K562 (cell line): Measurements from ENCODE around the gene GRK1. TPM values are rescaled to one million over a fixed set of nuclear protein-coding genes. Genes with fewer than 3 reads are reported as not detected.

Experiments
- ATAC-seq: fragments of 200-7000 bp; cut with Tn5 transposase; 3 replicates; pipeline ENCODE4 v1.9.1; 2020; ENCODE audit warnings: moderate library complexity
- BruUV-seq: library from RNA; stranded (reverse); fragments of 400-500 nt; replicated peaks from 2 replicates; lab custom pipeline; 2021; lab: Mats Ljungman, UMichigan
- CTCF ChIA-PET: fragments of 300-600 bp; formaldehyde crosslinking; extraction: SDS; loops from one replicate; lab custom pipeline; 2021; ENCODE audit warnings: low intra/inter-chr PET ratio; lab: Yijun Ruan, JAX
- POLR2A ChIA-PET: fragments of 300-600, 350-650 bp; sonication (Branson Sonifier 250); formaldehyde crosslinking; extraction: SDS; loops from one replicate; lab custom pipeline; 2021; ENCODE audit warnings: antibody characterized with exemption, inconsistent platforms; lab: Yijun Ruan, JAX
- DNase-seq, 4 experiments: peaks; one replicate each; pipeline versions ENCODE4 v3.0.0 to v3.0.0-alpha.2; 2011 to 2018; ENCODE audit warnings: low spot score in 3 of 4, mixed read lengths in 3 of 4; ENCODE audit errors: extremely low read depth in 1 of 4
- FAIRE-seq: peaks from 2 replicates; lab custom pipeline; 2011; peaks lifted over from hg19 to GRCh38; lab: Jason Lieb, UNC
- H2AFZ ChIP-seq: 2 replicates; pipeline ENCODE4 v1.6.0; 2011; ENCODE audit warnings: low read depth, low read length, control low read depth, inconsistent platforms
- H3K27ac ChIP-seq: fragments of 200-600 bp; 3 replicates; pipeline ENCODE4 v1.8.0; 2011; ENCODE audit warnings: low read depth, mild to moderate bottlenecking, control low read depth, inconsistent platforms, low read length, moderate library complexity, mixed read lengths; ENCODE audit errors: extremely low read depth
- H3K27me3 ChIP-seq, 2 experiments: fragments of 300-600 bp in 1 of 2; 2 replicates in 1 of 2; 3 replicates in 1 of 2; pipeline versions ENCODE4 v1.6.0 to v1.8.0; 2011; ENCODE audit warnings: inconsistent platforms in 2 of 2, low read length in 2 of 2, mild to moderate bottlenecking in 1 of 2, mixed read lengths in 1 of 2, moderate library complexity in 1 of 2; ENCODE audit not compliant: control insufficient read depth in 2 of 2, insufficient read depth in 2 of 2
- H3K36me3 ChIP-seq: fragments of 300-600 bp; 3 replicates; pipeline ENCODE4 v1.8.0; 2011; ENCODE audit warnings: mild to moderate bottlenecking, low read length, inconsistent platforms; ENCODE audit not compliant: control insufficient read depth, insufficient read depth
- H3K4me1 ChIP-seq, 2 experiments: fragments of 200-600 bp in 1 of 2; replicated peaks in 1 of 2; 2 replicates in 1 of 2; 3 replicates in 1 of 2; pipeline versions ENCODE4 v1.5.1 to v1.8.0; 2011; ENCODE audit warnings: inconsistent platforms in 2 of 2, low read length in 2 of 2, mild to moderate bottlenecking in 1 of 2, mixed read lengths in 1 of 2, moderate library complexity in 1 of 2; ENCODE audit not compliant: control insufficient read depth in 2 of 2, insufficient read depth in 2 of 2
- H3K4me2 ChIP-seq: 2 replicates; pipeline ENCODE4 v1.6.1; 2011; ENCODE audit warnings: low read length, control low read depth, inconsistent platforms, mixed read lengths; ENCODE audit not compliant: insufficient read depth
- H3K4me3 ChIP-seq: fragments of 200-600 bp; sonication (generic), shearing (Covaris generic); 2 replicates; pipeline ENCODE4 v1.5.1; 2016; ENCODE audit warnings: control low read depth, inconsistent platforms
- H3K79me2 ChIP-seq: fragments of 200-600 bp; 3 replicates; pipeline ENCODE4 v1.8.0; 2011; ENCODE audit warnings: low read length, inconsistent platforms; ENCODE audit not compliant: control insufficient read depth, insufficient read depth
- H3K9ac ChIP-seq, 2 experiments: 2 replicates each; pipeline versions ENCODE4 v1.6.0 to v1.6.1; 2011; ENCODE audit warnings: low read depth in 2 of 2, low read length in 2 of 2, control low read depth in 1 of 2, inconsistent platforms in 1 of 2, mild to moderate bottlenecking in 1 of 2, mixed read lengths in 1 of 2; ENCODE audit not compliant: insufficient read depth in 1 of 2
- H3K9me1 ChIP-seq: one replicate; pipeline ENCODE4 v1.6.0; 2011; ENCODE audit warnings: inconsistent platforms, mild to moderate bottlenecking, low read length, moderate library complexity; ENCODE audit not compliant: control insufficient read depth, insufficient read depth
- H3K9me3 ChIP-seq: replicated peaks from 2 replicates; pipeline ENCODE4 v1.5.1; 2011; ENCODE audit warnings: low read depth, low read length, inconsistent platforms; ENCODE audit not compliant: control insufficient read depth, insufficient read depth
- H4K20me1 ChIP-seq: replicated peaks from 2 replicates; pipeline ENCODE4 v1.6.1; 2011; ENCODE audit warnings: low read length, inconsistent platforms, mixed read lengths; ENCODE audit not compliant: control insufficient read depth, insufficient read depth
- BCOR ChIP-seq: fragments of 450-650 bp; IDR thresholded peaks from 2 replicates; pipeline ENCODE4 v1.6.1; 2016
- CBX5 ChIP-seq: IDR thresholded peaks from 2 replicates; pipeline ENCODE4 v1.6.1; 2014; ENCODE audit warnings: low read depth, borderline replicate concordance
- GABPB2 ChIP-seq: fragments of 250-450 bp; sonication (Bioruptor Pico); conservative IDR thresholded peaks from 2 replicates; pipeline ENCODE4 v1.5.1; 2021; ENCODE audit warnings: mild to moderate bottlenecking
- GTF2E2 ChIP-seq: fragments of 200-800 bp; sonication (Bioruptor generic); IDR thresholded peaks from 2 replicates; pipeline ENCODE4 v1.6.1; 2016; ENCODE audit warnings: missing genetic modification characterization, missing compliant biosample characterization
- HLTF ChIP-seq: fragments of 450-650 bp; IDR thresholded peaks from 2 replicates; pipeline ENCODE4 v1.6.1; 2016
- HOXB6 ChIP-seq: fragments of 250-450 bp; sonication (Bioruptor Pico); IDR thresholded peaks from 2 replicates; pipeline ENCODE4 v1.5.1; 2022; ENCODE audit warnings: mild to moderate bottlenecking, borderline replicate concordance
- MCM3 ChIP-seq: fragments of 450-650 bp; IDR thresholded peaks from 2 replicates; pipeline ENCODE4 v1.6.1; 2016
- NFIX ChIP-seq: fragments of 250-450 bp; sonication (Bioruptor Pico); IDR thresholded peaks from 2 replicates; pipeline ENCODE4 v1.4.0; 2020; ENCODE audit warnings: low read depth, mild to moderate bottlenecking, moderate library complexity
- NFXL1 ChIP-seq: fragments of 450-650 bp; formaldehyde crosslinking; IDR thresholded peaks from 2 replicates; pipeline ENCODE4 v1.4.0; 2021; ENCODE audit warnings: mild to moderate bottlenecking
- PHTF2 ChIP-seq: fragments of 250-450 bp; sonication (Bioruptor Pico); IDR thresholded peaks from 2 replicates; pipeline ENCODE4 v1.5.0; 2021; ENCODE audit warnings: mild to moderate bottlenecking
- PTBP1 ChIP-seq: fragments of 200-400 bp; formaldehyde crosslinking; IDR thresholded peaks from 2 replicates; pipeline ENCODE4 v1.6.1; 2017; ENCODE audit warnings: low read depth, low read length
- RBM39 ChIP-seq: fragments of 200-400 bp; formaldehyde crosslinking; optimal IDR thresholded peaks from 2 replicates; pipeline ENCODE3; 2018; ENCODE audit warnings: low read depth, low read length
- SAP30 ChIP-seq: fragments of 200-600 bp; sonication (generic); IDR thresholded peaks from 2 replicates; pipeline ENCODE4 v1.6.1; 2012; ENCODE audit warnings: borderline replicate concordance, low read depth, mild to moderate bottlenecking, moderate library complexity, low read length, control low read depth, inconsistent platforms; ENCODE audit not compliant: insufficient read depth, poor library complexity, severe bottlenecking
- TAF15 ChIP-seq: fragments of 200-400 bp; formaldehyde crosslinking; IDR thresholded peaks from 2 replicates; pipeline ENCODE4 v1.6.1; 2017; ENCODE audit warnings: mild to moderate bottlenecking, low read depth, low read length, moderate library complexity
- ZNF41 ChIP-seq: fragments of 250-450 bp; sonication (Bioruptor Pico); conservative IDR thresholded peaks from 2 replicates; pipeline ENCODE4 v1.4.0; 2020; ENCODE audit warnings: mild to moderate bottlenecking
- ZNF77 ChIP-seq: fragments of 250-450 bp; sonication (Bioruptor Pico); IDR thresholded peaks from 2 replicates; pipeline ENCODE4 v1.5.0; 2020
- WGBS: fragments of 100-300 bp; shearing (Covaris generic); methylation state at CpG from one replicate; pipeline ENCODE4 v1.1.6; 2016; ENCODE audit warnings: low coverage, mixed read lengths; ENCODE audit not compliant: insufficient coverage; ENCODE audit errors: missing lambda C conversion rate; 5-methylcytosine and 5-hydroxymethylcytosine counted together
- in situ Hi-C: fragments of 300-500 bp; cut with MboI; formaldehyde crosslinking; loops from 4 replicates; pipeline ENCODE4 v1.15.0; 2018; ENCODE audit warnings: inconsistent platforms, mixed read lengths
- intact Hi-C: fragments of 100-400 bp; cut with micrococcal nuclease; formaldehyde crosslinking; loops from 2 replicates; pipeline ENCODE4 v1.14.2; 2022
- polyA plus RNA-seq, 8 experiments: library from polyadenylated mRNA; depleted of rRNA in 4 of 8; stranded (reverse) in 5 of 8; unstranded in 3 of 8; fragments of >200 nt; fragmentation: Nextera tagmentation in 2 of 8; fragmentation: Illumina TruSeq in 1 of 8; extraction: Ambion mirVana in 2 of 8; extraction: Trizol in 1 of 8; gene quantifications; 2 replicates each; pipeline versions ENCODE4 v1.2.1 to v1.2.3, GENCODE V29; 2011 to 2014; ENCODE audit warnings: inconsistent platforms in 1 of 8, missing spikeins in 1 of 8
- total RNA-seq, 7 experiments: library from RNA; depleted of rRNA in 6 of 7; stranded (reverse); fragments of >200 nt in 6 of 7; fragmentation: Illumina TruSeq in 2 of 7; extraction: Trizol in 2 of 7; gene quantifications; 2 replicates each; pipeline versions ENCODE4 v1.2.1 to v1.2.3, GENCODE V29; 2011 to 2021; ENCODE audit warnings: low replicate concordance in 1 of 7
- TF ChIP-seq, protein P1 (sequence below): fragments of 250-450 bp; sonication (Bioruptor Pico); IDR thresholded peaks from 2 replicates; pipeline ENCODE4 v1.8.0; 2022; ENCODE audit warnings: inconsistent platforms
- TF ChIP-seq, protein P2 (sequence below): fragments of 250-450 bp; sonication (Bioruptor Pico); IDR thresholded peaks from 2 replicates; pipeline ENCODE4 v1.5.0; 2022; ENCODE audit warnings: mild to moderate bottlenecking

The GRK1 gene
- total and polyA plus RNA-seq, 9 of the 15 experiments (the other 6 are each of a cell fraction or from before 2014, with no cell fraction given): 0.09 TPM; not detected in 8

DNA sequence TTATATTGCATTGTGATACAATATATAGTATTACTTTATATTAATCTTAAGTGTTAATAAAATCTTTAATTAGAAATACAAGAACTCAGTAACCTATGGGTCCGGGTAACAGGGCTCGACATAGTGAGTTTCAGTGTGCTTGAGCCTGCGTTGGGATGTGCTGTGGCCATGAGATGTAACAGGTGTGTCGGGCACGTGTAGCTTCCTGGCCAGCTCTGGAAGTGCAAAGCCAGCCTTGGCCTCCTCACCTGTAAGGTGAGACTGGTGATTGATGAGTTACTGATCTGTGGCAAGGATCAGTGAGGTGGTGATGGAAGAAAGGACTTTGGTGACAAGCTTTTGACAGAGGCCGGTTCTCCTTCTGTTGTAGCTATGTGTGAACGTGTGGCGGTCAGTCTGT is 28.2 kb upstream of the GRK1 start:
- 97% methylated on average over 7 of the region's 8 CpGs for WGBS

DNA sequence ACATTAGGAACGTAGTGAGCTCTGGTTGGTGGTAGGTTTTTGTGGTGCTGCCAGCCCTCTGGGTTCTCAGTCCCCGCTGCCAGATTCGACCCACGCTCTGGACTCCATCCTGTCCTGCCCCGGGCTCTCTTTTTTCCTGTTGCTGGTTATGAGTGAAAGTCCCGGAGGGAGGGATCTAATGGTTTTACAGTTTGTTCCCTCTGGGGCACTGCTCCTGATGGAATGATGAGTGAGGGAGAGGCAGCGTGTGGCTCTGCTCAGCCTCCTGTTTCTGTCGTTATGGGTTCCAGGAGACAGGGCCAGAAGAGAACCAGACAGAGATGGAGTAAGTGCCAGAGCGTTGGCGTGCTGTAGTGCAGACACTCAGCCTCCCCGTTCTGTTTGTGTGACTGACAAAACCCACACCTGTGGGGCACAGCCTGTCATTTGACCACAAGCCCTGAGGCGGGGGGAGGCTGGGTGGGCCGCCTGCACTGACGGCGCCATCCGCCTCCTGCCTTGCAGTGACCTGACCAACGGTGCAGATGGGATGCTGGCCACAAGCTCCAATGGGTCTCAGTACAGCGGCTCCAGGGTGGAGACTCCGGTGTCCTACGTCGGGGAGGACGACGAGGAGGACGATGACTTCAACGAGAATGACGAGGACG is 27.3 kb upstream of the GRK1 start:
- in situ Hi-C loops: no loop called here
- ATAC-seq (no peak), DNase-seq (no peak), FAIRE-seq (no peak)
- POLR2A ChIA-PET: no interaction called here
- no peak overlapping the region for H3K9ac ChIP-seq
- H3K4me2 ChIP-seq: no peak overlapping the region
- H3K9me3 ChIP-seq: peaks cover 5% of the 10 kb centered on the region
- H3K4me1 ChIP-seq: no peaks in the 10 kb centered on the region
- H4K20me1 ChIP-seq: no peaks in the 10 kb centered on the region
- H2AFZ ChIP-seq: no peak overlapping the region
- H3K79me2 ChIP-seq: no peaks in the 10 kb centered on the region
- CTCF ChIA-PET: no interaction called here
- H3K27ac ChIP-seq: no peak overlapping the region
- WGBS: 97% methylated on average over 13 of the region's 27 CpGs
- no peak overlapping the region for H3K4me3 ChIP-seq
- BruUV-seq: no TSS peak
- peaks cover 67% of the 10 kb centered on the region for H3K36me3 ChIP-seq
- H3K27me3 ChIP-seq: no peaks in the 10 kb centered on the region
- no peaks in the 10 kb centered on the region for H3K9me1 ChIP-seq
- no peak for TF ChIP-seq HOXB6 (CRISPR knock-in tag)
- TF ChIP-seq, protein P1, sequence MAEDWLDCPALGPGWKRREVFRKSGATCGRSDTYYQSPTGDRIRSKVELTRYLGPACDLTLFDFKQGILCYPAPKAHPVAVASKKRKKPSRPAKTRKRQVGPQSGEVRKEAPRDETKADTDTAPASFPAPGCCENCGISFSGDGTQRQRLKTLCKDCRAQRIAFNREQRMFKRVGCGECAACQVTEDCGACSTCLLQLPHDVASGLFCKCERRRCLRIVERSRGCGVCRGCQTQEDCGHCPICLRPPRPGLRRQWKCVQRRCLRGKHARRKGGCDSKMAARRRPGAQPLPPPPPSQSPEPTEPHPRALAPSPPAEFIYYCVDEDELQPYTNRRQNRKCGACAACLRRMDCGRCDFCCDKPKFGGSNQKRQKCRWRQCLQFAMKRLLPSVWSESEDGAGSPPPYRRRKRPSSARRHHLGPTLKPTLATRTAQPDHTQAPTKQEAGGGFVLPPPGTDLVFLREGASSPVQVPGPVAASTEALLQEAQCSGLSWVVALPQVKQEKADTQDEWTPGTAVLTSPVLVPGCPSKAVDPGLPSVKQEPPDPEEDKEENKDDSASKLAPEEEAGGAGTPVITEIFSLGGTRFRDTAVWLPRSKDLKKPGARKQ (CRISPR knock-in tag): no peak
- TF ChIP-seq NFIX (CRISPR knock-in tag): no peak
- TF ChIP-seq CBX5: no peak
- TF ChIP-seq GABPB2 (CRISPR knock-in tag): no peak
- no peak for TF ChIP-seq PHTF2 (CRISPR knock-in tag)
- no peak for TF ChIP-seq TAF15
- TF ChIP-seq SAP30: no peak
- TF ChIP-seq, protein P2, sequence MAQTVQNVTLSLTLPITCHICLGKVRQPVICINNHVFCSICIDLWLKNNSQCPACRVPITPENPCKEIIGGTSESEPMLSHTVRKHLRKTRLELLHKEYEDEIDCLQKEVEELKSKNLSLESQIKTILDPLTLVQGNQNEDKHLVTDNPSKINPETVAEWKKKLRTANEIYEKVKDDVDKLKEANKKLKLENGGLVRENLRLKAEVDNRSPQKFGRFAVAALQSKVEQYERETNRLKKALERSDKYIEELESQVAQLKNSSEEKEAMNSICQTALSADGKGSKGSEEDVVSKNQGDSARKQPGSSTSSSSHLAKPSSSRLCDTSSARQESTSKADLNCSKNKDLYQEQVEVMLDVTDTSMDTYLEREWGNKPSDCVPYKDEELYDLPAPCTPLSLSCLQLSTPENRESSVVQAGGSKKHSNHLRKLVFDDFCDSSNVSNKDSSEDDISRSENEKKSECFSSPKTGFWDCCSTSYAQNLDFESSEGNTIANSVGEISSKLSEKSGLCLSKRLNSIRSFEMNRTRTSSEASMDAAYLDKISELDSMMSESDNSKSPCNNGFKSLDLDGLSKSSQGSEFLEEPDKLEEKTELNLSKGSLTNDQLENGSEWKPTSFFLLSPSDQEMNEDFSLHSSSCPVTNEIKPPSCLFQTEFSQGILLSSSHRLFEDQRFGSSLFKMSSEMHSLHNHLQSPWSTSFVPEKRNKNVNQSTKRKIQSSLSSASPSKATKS (CRISPR knock-in tag): no peak
- no peak for TF ChIP-seq HLTF
- TF ChIP-seq, all 486 proteins: peak for 0
- intact Hi-C loops: no loop called here

More for the DNA sequence above, 28.2 kb upstream of the GRK1 start:
- Histone ChIP-seq H3K27me3 (no peaks in the 10 kb centered on the region), H3K79me2 (no peaks in the 10 kb centered on the region), H2AFZ (no peak overlapping the region), H3K4me3 (no peak overlapping the region), H3K36me3 (peaks cover 76% of the 10 kb centered on the region), H3K9ac (no peak overlapping the region), H3K9me1 (no peaks in the 10 kb centered on the region), H3K27ac (no peak overlapping the region), H4K20me1 (no peaks in the 10 kb centered on the region), H3K9me3 (peaks cover 5% of the 10 kb centered on the region), H3K4me1 (no peaks in the 10 kb centered on the region), H3K4me2 (no peak overlapping the region)
- DNase-seq (no peak), ATAC-seq (no peak), FAIRE-seq (no peak)
- intact Hi-C loops (no loop called here), in situ Hi-C loops (no loop called here)
- CTCF ChIA-PET: no interaction called here
- POLR2A ChIA-PET: no interaction called here
- no TSS peak for BruUV-seq
- TF ChIP-seq PTBP1 (no peak), RBM39 (no peak), MCM3 (no peak), ZNF77 (CRISPR knock-in tag) (no peak), NFXL1 (CRISPR knock-in tag) (no peak), ZNF41 (CRISPR knock-in tag) (no peak), GTF2E2 (tag) (no peak), BCOR (no peak)
